GM19468 (cell line): ENCODE data around the gene MRGPRF.

ENCODE experiments used
- ATAC-seq: cut with Tn5 transposase; IDR thresholded peaks from one replicate; pipeline ENCODE4 v1.9.1; 2021; ENCODE audit warnings: mild to moderate bottlenecking, moderate library complexity, moderate number of reproducible peaks; ENCODE audit not compliant: unreplicated experiment; ENCODE audit errors: extremely low read depth

Gene MRGPRF

DNA sequence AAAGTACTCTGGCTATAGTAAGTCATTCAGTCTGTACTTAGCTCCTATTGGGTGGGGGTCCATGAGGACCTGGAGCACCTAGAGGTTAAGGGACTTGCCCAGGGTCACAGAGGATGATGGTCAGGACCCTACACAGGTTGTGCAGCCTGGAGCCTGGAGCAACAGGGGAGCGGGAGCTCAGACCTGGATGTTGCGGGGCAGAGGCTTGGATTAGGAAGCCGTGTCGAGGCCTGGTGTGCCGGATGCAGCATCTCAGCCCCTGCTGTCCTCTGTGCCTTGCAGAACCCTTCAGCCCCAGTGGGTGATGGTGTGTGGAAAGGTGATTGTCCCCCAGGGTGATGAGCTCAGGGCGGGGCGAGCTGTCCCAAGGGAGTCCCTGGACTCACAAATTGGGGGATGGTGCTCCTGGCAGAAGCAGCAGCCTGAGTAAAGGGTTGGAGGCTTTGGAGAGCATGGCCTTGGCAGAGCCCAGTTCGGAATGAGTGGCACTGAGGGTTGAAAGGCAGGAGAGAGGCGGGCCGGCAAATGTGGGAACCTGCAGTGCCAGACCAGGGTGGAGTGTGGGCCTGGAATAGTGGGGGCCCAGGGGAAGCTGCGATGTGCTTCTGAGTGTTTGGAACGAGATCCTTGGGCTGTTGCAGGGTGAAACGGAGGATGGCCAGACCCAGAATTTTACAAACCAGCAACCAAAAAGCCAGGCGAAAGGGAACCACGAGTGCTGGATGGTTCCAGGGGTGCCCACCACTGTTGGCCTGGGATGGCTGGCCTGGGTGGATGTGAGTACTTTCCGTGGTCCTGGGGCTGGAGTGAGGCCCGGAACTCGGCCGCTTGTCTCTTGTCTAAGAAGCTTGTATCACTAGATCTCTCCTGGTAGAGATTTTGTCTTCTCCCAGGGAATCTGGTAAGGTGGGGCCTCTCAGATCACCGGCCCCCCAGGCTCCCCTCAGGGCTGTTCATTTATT is 38.6 kb upstream of the MRGPRF start:
- ATAC-seq = no peak

DNA sequence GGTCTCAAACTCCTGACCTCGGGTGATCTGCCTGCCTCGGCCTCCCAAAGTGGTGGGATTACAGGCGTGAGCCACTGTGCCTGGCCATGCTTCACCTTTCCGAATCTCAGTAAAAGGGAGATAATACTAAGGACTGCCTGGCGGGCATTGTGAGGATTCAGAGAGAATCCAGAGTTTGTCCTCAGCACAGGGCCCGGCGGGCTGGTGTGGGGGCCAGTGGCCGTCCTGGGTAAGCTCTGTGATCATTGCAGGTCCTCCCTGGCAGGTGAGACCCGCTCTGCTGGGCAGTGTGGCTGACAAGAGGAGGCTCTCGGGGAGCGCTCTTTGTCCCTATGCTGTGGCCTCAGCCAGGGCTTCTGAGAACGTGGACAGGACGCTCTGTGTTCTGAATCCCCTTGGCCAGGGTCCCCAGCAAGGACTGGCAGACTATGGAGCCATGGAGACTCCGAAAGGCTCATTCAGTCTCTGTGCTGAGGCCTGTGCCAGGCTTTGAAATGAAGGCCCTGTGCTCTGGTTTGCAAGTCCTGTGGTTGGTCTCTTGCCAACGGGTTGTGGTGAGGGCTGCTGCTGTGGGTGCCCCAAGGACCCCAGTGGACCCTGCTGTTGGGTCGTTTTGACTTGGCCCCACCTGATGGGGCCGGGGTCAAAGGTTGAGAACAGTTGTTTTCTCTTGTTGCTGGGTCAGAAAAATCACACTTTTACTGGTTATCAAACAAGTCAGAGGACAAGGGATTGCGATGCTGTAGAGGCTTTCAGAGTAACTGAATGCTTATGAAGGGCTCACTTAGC is 37.7 kb upstream of the MRGPRF start:
- no peak for ATAC-seq

DNA sequence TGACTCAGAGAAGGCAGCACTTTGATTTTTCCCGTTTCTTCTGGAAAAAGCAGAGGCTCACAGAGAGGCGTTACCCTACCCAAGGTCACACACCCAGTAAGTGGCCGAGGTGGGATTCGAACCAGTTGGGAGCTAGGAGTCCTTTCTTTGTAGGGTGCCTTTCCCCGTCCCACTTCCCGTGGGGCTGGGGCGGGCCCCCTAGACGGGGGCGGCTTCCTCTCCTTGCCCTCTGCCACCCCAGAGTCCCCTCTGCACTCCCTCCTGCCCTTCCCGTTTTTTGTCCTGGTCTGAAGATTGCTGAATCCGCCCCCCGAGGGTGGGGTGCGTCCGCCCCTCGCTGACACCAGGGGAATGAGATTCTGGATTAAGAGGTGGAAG is 36.4 kb upstream of the MRGPRF start:
- no peak for ATAC-seq

DNA sequence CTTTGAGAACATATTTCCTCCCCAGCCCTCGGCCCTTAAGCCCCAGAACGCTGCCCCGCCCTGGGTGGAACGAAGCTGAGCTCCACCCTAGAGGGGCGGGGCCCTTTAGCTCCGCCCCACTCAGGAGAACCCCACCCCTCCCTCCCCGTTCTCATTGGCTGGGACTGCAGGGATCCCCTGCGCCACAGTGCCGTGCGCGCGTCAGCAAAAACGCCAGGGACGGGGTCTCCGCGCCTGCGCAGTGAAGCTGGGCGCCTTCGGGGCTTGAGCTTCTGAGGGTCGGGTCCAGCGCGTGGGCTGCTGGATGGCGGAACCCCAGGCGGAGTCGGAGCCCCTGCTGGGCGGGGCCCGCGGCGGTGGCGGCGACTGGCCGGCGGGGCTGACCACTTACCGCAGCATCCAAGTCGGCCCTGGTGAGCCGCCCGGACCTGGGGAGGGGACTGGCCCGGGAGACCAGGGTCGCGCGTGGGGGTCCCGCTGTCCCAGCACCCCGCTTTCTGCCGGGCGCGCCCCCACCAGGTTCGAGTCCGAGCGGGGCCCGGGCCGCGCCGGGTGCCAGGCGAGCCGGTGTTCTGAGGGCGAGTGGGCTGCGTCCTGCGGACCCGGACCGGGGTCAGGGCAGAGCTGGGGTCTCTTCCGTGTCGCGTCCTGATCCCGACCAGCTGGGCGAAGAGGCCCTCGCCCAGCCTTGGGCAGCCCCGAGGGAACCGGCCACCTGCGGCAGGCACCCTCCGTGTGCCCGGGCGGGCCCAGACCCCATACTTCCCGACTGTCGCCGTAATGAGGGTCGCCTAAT is 35.8 kb upstream of the MRGPRF start, which contains the start of gene TPCN2:
Gene TPCN2, plus strand, starts transcription at position 239 of the 796 bp plus-strand sequence. Its CDS starts 66 bp downstream, at position 305.
- peak; percentile 36 for ATAC-seq

DNA sequence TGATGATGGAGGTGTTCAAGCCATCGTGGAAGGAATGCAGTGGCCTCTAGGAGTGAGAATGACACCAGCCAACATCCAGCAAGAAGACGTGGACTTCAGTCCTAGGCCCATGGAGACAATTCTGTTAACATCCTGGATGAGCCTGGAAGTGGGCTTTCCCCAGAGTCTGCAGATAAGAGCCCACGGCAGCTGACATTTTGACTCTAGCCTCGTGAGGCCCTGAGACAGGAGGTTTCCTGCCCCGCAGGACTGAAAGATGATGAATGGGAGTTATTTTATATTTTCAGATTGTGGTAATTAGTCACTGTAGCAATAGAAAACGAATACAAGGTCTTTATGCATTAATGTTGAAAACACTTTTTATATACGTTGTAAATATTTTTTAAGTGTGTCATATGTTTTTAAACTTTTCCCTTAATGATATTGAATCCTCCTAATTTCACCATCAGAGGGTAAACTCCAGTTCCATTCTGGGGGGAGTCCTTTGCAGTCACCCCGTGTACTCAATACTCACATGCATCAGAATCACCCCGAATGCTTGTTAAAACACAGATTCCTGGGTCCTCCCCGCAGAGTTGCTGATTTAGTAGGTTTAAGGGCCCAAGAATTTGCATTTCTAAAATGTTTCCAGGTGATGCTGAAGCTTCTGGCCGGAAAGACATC is 35.1 kb upstream of the MRGPRF start:
- ATAC-seq = no peak

DNA sequence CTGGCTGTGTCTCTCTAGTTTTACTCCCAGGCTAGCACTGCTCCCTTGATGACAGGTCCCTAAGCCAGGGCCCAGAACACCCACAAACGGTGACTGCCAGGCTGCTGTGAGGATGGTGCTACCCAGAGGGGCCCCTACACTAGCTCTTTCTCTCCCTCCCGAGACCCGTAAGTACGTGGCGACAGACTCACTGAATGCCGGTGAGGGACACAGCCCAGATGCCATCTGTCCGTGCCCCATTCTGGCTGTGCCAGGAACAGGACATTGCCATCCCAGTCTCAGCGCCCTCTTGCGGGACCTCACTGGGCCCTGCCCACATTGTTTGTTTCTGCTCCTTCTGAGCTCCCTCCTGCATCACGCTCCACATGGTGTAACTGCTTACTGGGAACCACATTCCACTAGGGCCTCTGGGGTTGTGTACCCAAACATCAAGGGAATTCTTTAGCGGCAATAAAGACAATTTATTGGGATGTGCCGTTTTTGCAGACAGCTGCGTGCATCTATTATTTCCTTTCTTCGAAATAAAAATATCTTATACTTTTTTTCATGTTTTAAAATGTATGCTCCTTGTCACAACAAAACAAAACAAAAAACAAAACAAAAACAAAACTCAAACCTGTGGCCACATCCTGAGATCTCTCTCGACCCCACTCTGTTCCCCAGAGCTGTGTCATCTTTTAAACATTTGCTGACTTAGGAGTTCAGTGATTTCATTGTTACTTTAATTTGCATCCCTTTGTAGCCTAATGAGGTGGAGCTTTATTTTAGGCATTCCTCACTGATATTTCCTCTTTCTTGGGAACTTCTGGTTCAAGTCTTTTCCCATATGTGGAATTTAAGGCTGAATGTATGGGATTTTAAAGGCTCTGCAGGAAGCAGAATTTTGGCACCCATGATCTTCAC is 31.3 kb upstream of the MRGPRF start:
- ATAC-seq = no peak

DNA sequence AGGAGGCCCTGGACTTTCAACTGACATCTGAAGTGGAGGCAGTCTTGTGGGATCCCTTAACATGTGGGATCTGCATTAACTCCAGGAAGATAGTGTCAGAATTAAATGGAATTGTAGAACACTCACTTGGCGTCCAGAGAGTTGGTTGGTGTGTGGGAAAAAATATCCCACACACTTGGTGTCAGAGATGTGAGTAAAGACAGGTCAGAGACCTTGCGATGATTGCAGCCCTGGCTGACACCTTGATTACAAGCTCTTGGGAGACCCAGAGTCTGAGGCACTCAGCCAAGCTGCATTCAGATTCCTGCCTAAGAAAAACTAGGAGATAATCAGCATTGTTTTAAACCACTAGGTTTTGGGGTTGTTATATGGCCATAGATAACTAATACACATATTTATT is 28.5 kb upstream of the MRGPRF start:
- ATAC-seq = no peak

DNA sequence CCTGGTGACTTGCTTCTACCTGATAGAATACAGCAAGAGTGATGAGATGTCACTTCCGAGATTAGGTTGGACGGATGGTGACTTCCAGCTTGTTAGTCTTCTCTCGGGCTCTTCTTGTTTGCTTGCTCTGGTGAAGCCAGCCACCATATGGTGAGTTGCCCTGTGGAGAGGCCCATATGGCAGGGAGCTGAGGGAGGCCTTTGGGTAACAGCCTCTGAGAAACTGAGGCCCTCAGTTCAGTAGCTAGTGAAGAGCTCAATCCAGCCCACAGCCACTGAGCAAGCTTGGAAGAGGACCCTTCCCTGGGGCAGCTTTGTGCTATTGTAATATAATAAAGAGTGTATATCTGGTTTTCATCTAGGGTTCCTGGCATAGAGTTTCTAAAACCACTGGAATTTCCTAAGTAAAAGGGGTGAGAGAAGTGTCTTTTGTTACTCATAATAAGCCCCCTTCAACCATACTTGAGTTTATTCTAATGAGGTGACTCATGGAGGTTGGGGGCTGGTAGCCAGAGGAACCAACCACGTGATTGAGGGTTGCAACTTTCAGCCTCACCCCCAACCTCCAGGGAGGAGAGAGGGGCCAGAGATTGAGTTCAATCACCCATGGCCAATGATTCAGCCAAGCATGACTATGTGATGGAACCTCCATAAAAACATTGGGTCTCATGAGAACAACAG is 27.7 kb upstream of the MRGPRF start:
- no peak for ATAC-seq

DNA sequence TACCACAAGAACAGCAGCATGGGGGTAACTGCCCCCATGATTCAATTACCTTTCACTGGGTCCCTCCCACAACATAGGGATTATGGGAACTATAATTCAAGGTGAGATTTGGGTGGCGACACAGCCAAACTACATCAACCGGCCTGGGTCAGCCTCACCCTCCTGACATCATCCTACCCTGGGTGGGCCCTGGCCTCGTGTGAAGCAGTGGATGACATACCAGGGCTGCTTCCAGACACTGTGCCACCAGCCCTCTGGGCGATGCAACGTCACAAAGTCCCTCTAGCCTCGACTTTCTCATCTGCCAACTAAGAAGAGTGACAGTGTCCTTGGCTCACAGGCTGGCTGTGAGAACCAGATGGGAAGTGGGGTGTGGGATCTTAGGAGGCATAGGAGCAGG is 27.0 kb upstream of the MRGPRF start:
- no peak for ATAC-seq

DNA sequence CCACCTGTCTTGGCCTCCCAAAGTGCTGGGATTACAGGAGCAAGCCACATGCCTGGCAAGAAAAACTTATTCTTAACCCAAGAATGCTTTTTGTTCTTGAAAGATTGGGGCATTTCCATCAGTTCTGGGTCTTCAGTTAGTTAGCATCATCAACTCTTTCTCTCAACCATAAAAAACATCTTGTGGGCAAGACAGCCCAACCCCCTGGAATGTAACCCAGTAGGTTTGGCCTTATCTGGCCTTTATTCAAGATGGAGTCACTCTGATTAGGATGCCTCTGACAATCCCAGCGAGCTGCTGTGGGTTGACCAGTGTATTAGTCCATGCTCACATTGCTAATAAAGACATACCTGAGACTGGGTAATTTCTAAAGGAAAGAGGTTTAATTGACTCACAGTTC is 26.5 kb upstream of the MRGPRF start:
- no peak for ATAC-seq

DNA sequence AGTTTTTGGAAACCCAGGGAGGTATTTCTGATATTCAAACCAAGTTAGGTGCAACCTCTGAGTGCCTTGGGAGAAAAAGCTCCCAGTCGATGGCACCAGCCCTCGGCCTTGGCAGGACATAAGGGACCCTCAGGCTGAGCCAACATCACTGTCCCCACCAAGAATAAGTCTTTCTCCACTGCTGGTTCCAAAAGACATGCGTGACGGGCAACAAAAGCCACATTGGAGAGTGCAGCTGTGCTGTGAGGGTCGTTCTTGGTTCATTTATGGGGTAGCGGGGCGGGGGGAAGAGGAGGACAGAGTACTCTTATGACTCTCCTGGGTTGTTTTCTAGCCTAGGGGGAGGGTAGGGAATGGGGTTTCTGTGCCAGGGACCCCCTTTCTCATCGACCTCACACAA is 24.5 kb upstream of the MRGPRF start:
- ATAC-seq = no peak

DNA sequence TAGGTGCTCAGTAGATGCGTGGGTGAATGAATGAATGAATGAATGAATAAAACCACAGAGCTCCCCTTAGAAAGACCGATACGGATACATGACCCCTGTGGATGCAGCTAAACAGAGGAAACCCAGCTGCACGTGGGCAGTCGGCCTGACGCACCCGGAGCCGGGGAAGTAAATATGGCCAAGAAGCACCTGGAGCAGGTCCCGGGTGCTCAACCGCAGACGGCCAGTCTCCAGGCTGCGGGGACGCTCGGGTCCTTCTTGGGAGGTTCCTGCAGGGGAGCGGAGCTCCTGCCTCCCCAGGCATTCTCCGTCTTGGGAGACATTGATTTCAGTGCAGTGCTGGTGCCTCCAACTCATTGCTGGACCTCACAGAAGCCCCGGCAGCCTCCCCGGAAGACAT is 24.0 kb upstream of the MRGPRF start:
- no peak for ATAC-seq

DNA sequence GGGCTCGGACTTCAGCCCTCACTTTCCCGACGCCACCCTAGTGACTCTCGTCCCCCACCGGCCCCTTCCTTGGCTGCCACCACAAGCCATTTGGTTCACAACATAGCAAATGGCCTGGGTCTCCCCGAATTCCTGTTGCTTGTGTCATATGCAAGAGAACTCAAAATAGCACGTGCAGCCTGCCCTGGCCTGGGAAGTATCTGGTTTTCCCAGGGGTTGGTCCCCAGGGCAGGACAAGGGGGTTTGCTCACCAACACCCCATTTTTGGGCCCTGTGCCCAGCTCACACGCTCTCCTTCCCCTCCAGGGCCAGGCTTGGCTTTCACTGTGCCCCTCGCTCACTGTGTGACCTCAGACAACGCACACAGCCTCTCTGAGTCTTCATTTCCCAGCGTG is 22.9 kb upstream of the MRGPRF start:
- ATAC-seq = no peak

DNA sequence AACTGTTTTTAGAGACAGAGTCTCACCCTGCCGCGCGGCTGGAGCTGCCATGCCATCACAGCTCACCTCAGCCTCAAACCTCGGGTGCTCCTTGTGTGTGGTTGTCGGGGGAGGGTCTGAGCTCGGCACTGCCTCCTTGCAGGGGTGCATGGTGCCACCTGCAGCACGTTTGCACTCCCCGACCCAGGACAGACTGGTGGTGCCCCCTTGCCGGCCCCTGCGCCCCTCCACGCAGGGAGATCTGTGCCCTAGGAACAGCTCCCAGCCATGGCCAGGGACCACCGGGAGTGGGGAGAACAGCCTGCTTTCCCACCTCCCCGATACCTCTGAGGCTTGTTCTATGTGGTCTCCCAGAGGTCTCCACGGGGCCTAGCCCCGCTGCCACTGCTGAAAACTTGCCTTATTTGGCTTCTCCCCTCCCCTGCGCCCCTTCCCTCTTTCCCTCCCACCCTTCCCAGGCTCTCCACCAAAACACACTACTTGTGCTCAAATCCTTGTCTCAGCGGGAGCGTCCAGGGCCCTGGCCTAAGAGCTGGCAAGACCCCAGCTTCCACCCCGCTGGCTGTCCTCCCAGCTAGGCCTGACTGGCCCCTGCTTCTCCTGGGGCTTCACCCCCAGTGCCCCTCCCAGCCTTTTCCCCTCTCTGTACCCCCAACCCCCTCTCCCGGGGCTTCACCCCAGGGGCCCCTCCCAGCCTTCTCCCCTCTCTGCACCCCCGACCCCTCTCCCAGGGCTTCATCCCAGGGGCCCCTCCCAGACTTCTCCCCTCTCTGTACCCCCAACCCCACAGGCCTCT is 22.3 kb upstream of the MRGPRF start:
- no peak for ATAC-seq

DNA sequence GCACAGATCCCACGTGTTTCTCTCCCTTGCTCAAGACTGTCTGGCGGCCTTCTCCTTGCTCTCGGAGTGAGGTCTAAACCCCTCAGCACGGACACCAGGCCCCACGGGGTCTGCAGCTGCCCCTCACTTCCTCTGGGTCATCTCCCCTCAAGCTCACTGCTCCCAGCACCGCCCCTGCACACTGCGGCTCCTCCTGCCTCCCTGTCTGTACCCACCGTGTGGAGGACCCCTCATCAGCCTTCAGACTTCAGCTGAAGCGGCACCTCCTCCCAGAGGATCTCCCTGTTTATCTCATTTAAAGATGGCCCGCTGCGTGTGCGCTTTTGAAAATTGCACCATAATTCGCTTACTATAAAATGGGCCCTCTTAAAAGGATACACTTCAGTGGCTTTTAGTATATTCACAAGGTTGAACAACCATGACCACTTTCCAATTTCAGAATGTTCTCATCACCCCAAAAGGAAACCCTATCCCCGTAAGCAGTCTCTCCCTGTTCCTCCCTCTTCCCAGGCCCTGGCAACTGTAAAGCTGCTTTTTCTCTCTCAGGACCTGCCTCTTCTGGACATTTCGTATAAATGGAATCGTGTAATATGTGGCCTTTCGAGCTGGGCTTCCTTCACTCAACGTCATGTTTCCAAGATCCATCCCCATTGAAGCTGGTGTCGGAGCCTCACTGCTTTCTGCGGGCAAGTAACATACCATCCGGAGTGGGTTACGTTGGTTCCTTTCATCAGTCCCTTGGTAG is 21.2 kb upstream of the MRGPRF start:
- no peak for ATAC-seq

DNA sequence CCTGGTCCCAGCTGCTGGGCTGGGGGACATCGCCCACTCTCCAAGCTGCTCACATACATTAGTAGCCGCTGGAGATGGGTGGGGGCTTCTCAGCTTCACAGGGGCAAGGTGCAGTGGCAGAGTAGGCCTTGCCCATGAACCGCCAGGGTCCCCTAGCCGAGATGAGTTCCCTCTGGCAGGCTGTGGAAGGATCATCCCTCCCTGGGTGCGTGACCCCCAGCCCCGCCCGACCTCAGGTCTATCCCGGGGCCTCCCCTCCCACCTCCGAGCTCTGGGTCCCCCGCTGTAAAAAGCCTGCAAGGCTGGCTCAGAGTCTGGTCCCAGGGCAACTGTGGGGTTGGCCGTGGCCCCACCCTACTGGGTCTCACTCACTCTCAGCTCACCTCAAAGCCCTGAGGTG is 20.4 kb upstream of the MRGPRF start:
- no peak for ATAC-seq

DNA sequence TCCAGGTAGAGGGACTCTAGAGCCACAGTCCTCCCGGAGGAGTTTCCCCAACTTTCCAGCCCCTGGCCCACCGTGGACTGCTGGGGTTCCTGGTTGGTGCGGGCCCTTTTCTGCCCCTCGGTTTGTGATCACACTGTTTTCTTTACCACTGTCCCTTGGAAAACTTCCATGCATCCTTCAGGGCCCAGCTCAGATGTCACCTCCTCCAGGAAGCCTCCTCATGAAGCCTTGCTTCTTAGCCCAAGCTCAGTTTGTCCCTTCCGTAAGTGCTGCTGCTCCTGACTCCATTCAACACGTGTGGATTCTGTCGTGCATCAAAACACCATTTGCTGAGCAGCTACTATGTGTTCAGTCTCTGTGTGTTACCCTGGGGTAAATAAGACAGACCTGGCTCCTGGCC is 19.8 kb upstream of the MRGPRF start:
- no peak for ATAC-seq
